ENCODE measurements around the gene DUT. TPM values are rescaled to one million over a fixed set of nuclear protein-coding genes. Genes with fewer than 3 reads are reported as not detected.

Gene DUT
- total and polyA plus RNA-seq, 9 of the 15 experiments (the other 6 are each of a cell fraction or from before 2014, with no cell fraction given) = 13.9 to 235 (median 94.9) TPM

DNA sequence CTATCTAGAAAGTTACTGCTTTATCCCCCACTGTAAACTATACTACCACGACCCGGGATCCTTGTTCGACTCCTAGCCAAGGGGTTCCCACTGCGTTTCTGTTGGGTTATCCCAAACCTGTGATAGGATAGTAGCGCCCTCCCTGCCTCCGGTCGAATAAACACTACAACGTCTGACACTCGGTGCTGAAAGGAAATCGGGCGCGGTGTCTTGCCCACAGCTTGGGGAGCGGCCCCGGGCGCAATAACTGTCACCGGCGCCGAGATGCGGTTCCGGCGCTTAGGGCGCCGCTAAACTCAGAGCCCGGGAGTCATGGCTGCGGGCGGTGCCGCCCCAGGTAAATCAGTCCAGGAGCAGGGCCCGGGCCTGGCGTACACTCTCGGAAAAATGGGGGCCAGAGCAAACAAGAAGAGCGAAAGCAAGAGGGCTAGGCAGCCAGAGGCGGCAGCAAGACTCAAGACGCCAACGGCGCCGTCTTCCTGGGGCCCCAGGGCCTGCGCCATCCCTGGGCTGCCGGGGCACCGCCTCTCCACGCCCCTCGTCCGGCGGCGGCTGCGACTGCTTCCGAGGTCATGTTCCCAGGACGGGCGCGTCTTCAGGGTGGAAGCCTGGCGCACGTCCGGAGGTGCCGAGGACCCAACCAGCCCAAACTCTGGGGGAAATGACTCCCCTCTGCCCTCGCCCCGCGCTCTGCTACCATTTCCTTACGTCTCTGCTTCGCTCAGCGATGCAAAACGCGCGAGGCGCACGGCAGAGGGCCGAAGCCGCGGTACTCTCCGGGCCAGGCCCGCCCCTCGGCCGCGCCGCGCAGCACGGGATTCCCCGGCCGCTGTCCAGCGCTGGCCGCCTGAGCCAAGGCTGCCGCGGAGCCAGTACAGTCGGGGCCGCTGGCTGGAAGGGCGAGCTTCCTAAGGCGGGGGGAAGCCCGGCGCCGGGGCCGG, at the start of gene DUT (continued):
- TF ChIP-seq ZNF785 (CRISPR knock-in tag; IDR thresholded peaks at IDR 0.05) = no peak
- TF ChIP-seq ZHX1 (conservative IDR thresholded peaks at IDR 0.05; ENCODE audit: low read length) = 0 out of 2 replicates have a peak, but pooled peaks have one; percentile 41
- TF ChIP-seq IRF9 (tag; IDR thresholded peaks at IDR 0.05) = no peak
- no peak for TF ChIP-seq SMC3 (conservative IDR thresholded peaks at IDR 0.05; ENCODE audit: insufficient read depth, low read depth, low read length)
- TF ChIP-seq SMAD4 (CRISPR knock-in tag; conservative IDR thresholded peaks at IDR 0.05) = peak; percentile 72
- TF ChIP-seq, protein P1, sequence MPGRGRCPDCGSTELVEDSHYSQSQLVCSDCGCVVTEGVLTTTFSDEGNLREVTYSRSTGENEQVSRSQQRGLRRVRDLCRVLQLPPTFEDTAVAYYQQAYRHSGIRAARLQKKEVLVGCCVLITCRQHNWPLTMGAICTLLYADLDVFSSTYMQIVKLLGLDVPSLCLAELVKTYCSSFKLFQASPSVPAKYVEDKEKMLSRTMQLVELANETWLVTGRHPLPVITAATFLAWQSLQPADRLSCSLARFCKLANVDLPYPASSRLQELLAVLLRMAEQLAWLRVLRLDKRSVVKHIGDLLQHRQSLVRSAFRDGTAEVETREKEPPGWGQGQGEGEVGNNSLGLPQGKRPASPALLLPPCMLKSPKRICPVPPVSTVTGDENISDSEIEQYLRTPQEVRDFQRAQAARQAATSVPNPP (IDR thresholded peaks at IDR 0.05; ENCODE audit: borderline replicate concordance, insufficient read depth, insufficient read length) = no peak
- TF ChIP-seq, protein P2, sequence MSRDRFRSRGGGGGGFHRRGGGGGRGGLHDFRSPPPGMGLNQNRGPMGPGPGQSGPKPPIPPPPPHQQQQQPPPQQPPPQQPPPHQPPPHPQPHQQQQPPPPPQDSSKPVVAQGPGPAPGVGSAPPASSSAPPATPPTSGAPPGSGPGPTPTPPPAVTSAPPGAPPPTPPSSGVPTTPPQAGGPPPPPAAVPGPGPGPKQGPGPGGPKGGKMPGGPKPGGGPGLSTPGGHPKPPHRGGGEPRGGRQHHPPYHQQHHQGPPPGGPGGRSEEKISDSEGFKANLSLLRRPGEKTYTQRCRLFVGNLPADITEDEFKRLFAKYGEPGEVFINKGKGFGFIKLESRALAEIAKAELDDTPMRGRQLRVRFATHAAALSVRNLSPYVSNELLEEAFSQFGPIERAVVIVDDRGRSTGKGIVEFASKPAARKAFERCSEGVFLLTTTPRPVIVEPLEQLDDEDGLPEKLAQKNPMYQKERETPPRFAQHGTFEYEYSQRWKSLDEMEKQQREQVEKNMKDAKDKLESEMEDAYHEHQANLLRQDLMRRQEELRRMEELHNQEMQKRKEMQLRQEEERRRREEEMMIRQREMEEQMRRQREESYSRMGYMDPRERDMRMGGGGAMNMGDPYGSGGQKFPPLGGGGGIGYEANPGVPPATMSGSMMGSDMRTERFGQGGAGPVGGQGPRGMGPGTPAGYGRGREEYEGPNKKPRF (IDR thresholded peaks at IDR 0.05; ENCODE audit: low read depth, low read length) = no peak
- TF ChIP-seq CBX5 (IDR thresholded peaks at IDR 0.05; ENCODE audit: borderline replicate concordance, low read depth) = no peak
- no peak for TF ChIP-seq BACH1 (tag; IDR thresholded peaks at IDR 0.05)
- no peak for TF ChIP-seq ZZZ3 (IDR thresholded peaks at IDR 0.05)
- TF ChIP-seq FOXJ3 (CRISPR knock-in tag; IDR thresholded peaks at IDR 0.05) = no peak
- no peak for TF ChIP-seq ZNF165 (CRISPR knock-in tag; IDR thresholded peaks at IDR 0.05; ENCODE audit: borderline replicate concordance)
- peak; percentile 87 for TF ChIP-seq CTBP1 (IDR thresholded peaks at IDR 0.05; ENCODE audit: borderline replicate concordance)
- TF ChIP-seq NR2C1 (IDR thresholded peaks at IDR 0.05) = peak; percentile 97
- TF ChIP-seq NR2C1 (tag; IDR thresholded peaks at IDR 0.05) = peak; percentile 97
- TF ChIP-seq NR2F6 (CRISPR knock-in tag; IDR thresholded peaks at IDR 0.05) = no peak
- TF ChIP-seq, protein P3, sequence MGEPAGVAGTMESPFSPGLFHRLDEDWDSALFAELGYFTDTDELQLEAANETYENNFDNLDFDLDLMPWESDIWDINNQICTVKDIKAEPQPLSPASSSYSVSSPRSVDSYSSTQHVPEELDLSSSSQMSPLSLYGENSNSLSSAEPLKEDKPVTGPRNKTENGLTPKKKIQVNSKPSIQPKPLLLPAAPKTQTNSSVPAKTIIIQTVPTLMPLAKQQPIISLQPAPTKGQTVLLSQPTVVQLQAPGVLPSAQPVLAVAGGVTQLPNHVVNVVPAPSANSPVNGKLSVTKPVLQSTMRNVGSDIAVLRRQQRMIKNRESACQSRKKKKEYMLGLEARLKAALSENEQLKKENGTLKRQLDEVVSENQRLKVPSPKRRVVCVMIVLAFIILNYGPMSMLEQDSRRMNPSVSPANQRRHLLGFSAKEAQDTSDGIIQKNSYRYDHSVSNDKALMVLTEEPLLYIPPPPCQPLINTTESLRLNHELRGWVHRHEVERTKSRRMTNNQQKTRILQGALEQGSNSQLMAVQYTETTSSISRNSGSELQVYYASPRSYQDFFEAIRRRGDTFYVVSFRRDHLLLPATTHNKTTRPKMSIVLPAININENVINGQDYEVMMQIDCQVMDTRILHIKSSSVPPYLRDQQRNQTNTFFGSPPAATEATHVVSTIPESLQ (CRISPR knock-in tag; IDR thresholded peaks at IDR 0.05) = no peak; the same call in 1 of the 2 replicates

All from K562 (cell line).